LHCN-M2 (cell line): Measurements from ENCODE around the gene KCNC4. TPM values are rescaled to one million over a fixed set of nuclear protein-coding genes. Genes with fewer than 3 reads are reported as not detected.

ENCODE experiments used
- DNase-seq: peaks from one replicate; pipeline ENCODE4 v3.0.0-alpha.2; 2012; ENCODE audit warnings: low read depth
- polyA plus RNA-seq: library from polyadenylated mRNA; unstranded; fragments of >200 nt; gene quantifications from one replicate; pipeline ENCODE4 v1.2.1, GENCODE V29; 2012; ENCODE audit warnings: missing spikeins
- total RNA-seq: library from RNA; depleted of rRNA; stranded (reverse); fragments of >200 nt; gene quantifications from 2 replicates; pipeline ENCODE4 v1.2.3, GENCODE V29; 2014; rRNA removed

The KCNC4 gene
- total RNA-seq = 0.46 and 0.51 TPM in 2 replicates
- 0.36 TPM for polyA plus RNA-seq

DNA sequence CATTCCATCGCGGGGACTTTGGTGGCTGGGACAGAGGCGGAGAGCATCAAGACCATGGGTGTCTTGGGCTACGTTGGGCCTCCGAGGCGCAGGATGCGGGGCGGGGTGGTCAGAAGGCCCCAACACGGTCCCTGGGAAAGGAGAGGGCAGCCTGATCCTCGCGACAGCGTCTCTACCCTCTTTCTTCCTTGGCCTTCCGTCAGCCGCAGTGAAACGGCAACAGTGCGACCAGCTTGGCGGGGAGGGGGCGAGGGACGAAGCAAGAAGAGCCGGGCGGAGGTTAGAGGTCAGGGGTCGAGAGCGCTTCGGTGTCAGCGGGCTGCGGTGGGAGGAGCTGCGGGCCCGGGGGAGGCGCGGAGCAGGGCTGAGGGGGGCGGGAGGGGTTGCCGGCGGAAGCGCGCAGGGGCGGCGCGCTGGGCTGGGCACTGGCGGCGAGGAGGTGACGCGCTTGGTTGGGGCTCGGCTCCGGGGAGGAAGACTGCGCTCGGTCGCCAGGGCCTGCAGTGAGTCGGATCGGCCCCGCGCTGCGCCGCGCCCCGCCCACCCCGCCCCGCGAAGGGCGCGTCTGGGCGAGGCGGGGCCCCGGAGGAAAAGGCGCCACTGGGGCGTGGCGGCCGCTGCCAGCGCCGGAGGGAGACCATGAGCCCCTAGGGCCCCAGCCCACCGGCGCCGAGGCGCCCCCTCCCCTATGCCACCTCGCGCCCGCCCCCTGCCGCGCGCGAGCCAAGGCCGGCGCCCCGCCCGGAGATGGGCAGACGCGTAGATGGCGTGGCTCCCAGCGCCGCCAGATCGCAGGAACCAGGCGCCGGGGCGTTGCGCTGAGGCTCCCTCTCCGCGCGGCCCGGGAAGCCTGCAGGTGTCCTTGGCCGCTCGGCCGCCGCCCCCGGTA, at the start of gene KCNC4:
Gene KCNC4, plus strand, starts transcription at position 600 of the 889 bp plus-strand sequence. CDS start 1,186 bp downstream, outside the sequence.
- peak; percentile 21 for DNase-seq

DNA sequence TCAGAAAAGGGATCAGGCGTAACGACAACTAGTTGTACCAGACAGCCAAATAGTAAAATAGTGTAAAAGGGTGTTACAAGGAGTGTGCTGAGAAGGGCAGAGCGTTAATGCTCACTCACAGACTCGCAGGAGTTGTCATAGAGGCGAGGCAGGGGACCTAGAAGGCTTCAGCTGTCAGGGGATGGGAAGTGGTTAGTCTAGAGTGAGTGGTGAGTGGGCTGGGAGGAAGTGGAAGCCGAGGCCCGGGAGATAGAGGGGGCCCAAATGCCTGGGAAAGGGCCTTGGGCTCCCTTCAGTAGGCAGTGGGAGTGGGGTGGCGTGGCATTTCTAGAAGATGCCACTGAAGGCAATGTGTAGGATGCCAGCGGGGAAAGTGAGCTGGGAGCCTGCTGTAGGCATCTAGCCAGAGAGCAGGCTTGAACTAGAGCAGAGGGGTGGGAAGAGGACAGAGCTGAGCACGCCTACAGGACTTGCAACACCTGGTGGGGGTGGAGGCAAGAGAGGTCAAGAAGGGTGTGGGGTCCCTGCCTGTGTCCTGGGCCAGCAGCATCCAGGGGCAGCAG, 49.5 kb upstream of the KCNC4 start:
- no peak for DNase-seq

DNA sequence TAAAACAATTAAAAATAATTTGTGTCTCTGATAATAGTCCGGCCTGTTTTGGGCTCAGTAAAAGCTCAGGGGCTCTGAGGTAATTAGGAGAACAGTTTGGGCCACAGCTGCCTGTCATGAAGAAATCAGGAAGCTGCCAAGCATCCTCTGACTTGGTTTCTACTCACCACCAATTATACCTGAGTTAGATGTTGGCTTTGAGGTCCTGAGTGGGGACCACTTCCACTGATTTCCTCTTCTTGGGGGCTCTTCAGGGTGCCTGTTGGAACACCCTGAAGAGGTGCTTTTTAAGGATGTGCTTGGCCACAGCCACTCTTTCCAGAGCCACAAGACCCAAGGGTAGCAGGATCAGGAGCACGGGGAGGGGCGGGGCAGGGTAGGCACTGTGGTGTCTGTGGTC, 48.9 kb upstream of the KCNC4 start:
- no peak for DNase-seq

DNA sequence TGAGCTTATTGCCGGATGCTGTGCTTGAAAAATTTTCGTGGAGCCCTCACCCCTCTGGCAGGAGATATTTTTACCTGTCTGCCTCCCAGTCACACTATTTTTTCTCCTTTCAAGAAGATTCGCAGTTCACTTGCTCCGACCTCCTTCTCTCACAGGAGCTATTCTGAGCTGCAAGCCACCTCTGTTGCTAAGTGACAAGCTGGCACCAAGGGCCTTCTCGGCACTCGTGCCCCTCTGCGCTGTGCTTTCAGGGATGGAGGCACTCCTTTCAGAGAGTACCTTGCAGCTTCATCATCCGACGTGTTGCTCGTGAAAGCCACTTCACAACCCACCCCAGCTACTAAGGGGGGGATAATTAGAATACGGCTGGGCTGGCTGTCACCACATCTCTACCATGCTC, 48.3 kb upstream of the KCNC4 start:
- DNase-seq = no peak

DNA sequence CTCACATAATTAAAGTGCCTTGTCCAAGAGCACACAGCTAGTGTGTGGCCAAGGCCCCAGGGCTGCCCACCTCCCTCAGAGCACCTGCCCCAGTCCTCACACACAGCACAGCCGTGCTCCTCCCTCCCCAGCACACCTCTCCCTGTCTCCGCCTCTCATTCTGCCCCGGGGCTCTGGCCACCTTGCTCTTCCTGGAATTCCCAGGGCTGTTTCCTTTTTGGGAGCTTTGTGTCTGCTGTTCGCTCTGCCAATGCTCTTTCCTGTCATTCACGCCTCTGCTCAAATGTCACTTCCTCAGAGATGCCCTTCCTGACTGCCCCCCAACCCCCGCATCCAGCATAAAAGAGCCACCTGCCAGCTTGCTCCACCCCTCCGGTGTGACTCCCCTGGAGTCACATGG, 46.5 kb upstream of the KCNC4 start:
- DNase-seq = no peak

DNA sequence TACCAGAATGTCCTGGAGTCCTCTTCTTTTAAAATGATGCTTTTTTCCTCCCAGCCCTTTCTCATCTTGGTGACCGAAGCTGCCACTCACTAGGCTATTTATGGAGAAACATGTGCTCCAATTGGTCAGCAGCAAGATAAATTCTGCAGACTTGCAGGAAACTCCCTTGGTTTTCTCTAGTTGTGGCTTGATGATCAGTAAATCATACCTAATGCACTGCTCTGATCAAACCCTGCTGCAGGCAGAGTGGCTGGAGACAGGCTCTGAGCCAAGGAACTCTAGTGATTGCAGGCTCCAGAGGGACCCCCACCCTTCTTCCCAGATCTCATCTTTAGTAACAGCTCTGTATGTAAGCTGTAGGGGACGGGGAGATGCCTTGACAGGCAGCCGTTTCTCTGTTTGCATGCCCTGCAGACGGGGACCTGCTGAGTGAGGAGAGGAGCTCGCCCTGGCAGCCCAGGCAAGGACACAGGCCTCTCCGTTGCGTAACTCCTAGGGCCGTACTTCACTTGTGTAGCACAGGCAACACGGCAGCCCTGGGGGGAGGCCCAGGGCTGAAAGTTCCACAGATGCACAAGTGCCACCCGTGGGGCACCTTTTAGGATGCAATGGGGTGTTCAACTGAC, 45.3 kb upstream of the KCNC4 start:
- DNase-seq = no peak

DNA sequence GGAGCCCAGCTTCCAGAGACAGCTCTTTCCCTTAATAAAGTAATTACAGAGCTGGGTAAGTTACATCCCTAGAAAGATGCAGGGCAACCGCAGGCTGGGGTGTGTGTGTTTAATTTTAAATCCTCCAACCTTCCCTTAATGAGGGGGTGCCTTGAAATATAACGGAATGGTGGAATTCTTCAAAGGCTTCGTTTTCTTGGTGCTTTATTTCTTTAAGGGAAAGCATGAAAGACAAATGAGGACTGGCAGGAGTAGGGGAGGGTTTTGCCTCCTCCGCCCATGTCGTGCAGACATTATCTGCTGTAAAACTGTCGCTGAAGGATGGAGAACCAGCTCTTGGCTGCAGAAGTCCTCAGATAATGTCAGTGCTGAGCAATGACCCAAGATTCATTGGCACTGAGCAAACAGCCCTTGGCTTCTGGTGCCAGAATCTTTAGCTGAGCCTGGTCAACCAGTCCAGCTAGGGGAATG, 44.3 kb upstream of the KCNC4 start:
- no peak for DNase-seq

DNA sequence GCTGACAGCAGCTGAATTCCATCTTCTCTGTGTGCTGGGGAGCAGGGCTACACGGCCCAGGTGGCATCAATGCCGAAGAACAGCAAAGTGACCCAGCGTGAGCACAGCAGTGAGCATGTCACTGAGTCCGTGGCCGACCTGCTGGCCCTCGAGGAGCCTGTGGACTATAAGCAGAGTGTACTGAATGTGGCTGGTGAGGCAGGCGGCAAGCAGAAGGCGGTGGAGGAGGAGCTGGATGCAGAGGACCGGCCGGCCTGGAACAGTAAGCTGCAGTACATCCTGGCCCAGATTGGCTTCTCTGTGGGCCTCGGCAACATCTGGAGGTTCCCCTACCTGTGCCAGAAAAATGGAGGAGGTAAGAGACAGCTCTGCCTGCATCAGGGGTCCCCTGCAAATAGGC, 43.3 kb upstream of the KCNC4 start:
- no peak for DNase-seq

DNA sequence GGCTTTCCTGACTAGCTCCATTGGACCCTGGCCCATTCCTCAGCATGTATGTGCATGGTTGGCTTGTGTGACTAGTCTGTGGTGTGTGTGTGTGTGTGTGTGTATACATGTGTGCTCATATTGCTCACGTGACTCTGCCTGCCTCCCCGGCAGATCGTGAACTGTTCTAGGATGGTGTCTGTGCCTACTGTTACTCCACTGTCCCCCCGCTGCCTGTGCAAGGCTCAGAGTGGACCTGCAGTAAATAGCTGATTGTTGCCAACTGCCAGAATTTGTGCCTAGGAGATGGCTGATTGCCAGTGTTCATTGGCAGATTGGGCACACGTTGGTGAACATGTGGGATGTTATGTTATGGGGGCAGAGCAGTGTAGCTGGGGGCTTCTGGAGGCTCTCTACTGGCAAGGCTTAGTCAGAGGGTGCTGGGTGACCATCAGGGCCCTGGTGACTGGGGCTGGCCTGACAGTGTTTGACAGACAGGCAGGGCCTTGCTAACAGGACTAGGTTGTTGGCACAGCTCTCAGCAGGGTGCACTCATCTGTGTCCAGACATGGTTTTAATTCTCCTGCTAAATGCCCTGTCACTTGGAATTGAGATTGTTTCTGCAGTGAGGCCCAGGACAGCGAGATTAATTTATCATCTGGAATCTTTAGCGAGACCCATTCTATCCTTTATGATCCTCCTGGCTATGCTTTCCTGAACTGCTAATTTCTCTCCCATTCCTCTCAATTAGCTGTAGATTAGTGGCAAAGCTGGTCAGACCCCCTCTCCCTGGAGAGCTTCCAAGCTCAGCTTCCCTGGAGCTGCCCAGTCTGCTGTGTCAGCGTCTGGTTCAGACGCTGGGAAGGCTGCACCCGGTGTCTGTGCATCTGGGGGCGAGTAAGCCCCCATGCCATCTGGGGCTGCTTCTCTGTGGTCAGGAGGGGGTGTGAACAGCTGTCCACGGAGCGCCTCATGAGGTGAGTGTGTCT, 39.1 kb upstream of the KCNC4 start:
- peak; percentile 14 for DNase-seq

DNA sequence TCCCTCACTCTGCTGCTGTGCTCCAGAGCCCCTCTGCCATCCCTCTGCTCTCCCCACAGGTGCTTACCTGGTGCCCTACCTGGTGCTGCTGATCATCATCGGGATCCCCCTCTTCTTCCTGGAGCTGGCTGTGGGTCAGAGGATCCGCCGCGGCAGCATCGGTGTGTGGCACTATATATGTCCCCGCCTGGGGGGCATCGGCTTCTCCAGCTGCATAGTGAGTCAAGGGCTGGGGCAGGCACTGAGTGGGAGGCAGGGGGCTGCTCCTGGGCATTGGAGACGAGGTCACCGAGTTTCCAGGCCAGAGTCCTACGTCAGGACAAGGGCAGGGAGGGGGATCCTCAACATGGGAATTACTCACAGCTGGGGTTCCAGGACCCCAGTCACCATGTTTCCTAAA, 38.1 kb upstream of the KCNC4 start:
- no peak for DNase-seq

DNA sequence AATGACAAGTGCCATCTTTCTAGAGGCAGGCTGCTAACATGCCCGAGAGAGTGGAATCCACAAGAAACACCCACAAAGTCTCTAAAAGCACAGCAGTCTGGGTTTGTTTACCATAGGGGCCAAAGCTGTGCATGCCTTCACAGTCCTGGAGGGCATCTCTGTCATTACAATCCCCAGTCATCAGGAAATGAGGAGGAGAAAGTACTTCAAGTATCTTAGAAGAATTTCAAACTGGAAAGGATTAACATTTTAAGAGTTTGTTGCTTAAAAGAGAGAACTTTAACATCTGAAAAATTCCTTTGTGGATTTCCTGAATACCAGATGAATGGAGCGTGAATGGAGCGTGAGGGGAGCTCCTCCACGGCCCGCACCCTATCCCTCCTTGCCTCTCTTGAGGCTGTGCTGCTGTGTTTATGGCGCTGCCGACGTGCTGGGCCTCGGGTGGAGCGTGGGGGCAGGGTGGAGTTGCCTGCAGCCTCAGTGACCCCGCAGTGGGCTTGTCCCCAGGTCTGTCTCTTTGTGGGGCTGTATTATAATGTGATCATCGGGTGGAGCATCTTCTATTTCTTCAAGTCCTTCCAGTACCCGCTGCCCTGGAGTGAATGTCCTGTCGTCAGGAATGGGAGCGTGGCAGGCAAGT, 36.5 kb upstream of the KCNC4 start:
- no peak for DNase-seq

DNA sequence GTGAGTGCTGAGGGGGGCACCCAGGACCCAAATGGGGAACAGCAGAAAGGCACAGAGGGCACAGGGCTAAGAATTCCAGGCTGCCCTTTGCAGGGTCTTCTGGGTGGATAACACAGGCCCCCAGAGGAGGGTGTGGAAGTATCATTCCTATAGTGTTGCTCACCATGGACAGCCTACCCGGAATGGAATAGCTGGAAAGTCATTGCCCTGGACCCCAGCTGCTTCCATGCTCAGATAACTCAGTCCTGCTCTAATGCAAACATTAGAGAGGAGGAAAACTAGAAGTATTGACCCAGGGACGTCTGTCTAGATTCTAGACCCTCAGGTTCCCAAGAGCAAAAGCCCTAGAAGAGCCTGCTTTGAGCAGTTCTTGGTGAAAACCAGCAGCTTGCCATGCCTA, 35.2 kb upstream of the KCNC4 start:
- DNase-seq = no peak

DNA sequence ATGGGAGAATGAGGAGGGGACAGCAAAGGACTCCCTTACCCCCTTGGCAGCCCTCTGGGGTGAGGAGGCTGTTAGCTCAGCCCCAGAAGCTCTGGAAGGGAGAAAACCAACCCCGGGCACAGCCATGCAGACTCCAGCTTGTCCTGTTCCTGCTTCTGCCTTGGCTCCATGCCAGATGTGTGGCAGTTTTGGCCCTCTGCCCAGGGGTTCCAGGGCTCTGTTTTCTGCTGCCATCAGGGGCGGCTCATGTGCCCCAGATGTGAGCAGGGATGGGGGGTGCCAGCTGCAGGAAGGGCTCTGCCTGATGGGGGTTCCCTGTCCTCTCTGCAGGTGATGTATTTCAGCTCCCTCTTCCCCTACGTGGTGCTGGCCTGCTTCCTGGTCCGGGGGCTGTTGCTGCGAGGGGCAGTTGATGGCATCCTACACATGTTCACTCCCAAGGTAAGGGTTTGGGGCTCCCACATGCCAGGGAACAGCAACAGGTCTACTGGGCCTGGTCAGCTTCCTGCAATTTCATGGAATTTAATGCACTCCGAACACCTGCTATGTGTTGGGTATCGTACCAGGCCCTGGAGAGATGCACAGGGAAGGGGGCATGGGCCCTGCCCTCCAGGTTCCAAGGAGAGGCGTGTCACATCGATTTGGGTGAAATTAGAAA, 33.7 kb upstream of the KCNC4 start:
- peak; percentile 7 for DNase-seq

DNA sequence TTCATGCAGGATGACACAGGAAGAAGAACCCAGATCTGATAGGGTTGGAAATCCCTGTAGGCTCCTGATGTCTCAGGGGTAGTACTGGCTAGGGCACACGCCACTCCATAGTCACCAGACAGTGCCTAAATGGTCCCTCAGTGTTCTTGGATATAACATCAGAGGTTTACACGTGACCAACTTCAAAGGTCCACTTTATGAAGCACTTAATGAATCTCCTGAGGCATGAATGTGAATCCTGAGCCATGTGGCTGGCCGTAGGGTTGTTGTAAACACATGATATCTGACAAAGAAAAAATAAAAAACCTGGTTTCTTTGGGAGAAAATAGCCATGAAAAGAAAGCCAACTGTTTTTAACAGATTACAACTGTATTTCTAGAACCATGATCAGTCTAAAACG, 32.3 kb upstream of the KCNC4 start:
- no peak for DNase-seq

DNA sequence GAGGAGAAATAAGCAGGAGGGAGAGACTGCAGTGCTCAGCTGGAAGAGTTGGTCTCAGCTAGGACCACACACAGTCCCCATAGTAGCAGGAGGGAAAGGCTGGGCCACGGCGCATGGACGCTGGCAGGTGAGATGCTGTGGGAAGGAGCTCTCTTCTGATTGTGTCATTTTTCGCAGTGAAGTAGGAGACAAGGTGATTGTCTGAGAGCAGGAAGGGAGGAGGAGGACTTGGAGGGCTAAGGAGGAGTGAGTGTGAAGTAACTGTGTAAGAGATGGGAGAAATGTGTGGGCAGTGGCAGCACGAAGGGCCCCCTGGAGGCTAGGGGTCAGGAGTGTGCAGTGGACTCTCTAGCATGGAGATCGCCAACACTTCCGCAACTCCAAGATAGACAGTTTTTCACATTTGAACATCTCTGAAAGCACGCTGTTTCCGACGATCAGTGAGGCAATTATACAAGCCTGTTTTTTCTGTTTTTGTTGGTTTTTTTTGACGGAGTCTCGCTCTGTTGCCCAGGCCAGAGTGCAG, 26.4 kb upstream of the KCNC4 start:
- DNase-seq = no peak

DNA sequence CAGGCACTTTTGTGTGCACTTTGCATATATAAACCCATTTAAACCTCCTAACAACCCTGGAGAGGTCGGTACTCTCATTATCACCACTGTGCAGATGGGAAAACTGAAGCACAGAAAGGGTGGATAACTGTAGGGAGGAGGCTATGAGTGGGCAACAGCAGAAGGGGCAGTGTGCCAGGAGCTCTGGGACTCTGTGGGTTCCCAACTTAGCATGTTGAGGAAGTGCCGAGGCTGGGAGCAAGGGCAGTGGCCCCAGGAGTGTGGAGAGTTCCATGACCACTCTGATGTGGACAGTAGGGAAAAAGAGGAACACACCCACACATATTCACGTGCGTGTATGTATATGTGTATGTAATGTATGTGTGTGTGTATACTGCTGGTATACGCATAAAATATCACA, 25.7 kb upstream of the KCNC4 start:
- no peak for DNase-seq

DNA sequence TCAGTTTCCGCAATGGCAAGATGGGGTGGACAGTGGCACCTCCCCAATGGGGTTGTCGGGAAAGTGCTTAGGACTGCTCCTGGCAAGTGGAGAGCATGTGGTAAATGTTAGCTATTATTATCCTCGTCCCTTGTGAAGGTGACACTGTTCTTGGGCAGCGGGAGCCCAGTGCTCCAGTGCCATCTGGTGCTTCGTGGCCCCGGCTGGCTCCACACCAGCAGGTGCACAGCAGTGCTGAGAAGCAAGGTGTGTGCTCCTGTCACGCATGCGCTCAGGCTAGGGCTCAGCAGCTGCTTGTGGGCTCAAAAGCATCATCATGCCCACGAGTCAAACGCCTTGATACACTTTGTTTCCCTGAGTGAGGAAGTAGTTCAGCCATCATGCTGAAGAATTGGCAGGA, 24.9 kb upstream of the KCNC4 start:
- no peak for DNase-seq

DNA sequence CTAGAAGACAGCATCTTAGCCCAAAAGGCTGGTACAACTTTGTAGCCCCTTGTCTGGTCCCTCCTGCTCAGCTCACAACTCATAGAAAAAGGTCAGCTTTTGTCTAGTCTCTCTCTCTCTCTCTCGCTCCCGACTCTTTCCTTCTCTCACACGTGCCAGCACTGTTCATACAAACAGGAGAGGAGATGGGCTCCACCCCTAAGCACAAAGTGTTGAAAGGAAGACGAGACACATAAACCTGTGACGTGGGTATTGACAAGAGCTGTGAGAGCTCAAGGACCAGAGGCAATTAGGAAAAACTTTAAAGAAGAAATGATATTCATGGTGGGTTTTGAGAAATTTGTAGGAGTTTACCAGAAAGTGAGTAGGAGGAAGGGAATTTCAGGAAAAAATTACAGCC, 23.6 kb upstream of the KCNC4 start:
- DNase-seq = no peak

DNA sequence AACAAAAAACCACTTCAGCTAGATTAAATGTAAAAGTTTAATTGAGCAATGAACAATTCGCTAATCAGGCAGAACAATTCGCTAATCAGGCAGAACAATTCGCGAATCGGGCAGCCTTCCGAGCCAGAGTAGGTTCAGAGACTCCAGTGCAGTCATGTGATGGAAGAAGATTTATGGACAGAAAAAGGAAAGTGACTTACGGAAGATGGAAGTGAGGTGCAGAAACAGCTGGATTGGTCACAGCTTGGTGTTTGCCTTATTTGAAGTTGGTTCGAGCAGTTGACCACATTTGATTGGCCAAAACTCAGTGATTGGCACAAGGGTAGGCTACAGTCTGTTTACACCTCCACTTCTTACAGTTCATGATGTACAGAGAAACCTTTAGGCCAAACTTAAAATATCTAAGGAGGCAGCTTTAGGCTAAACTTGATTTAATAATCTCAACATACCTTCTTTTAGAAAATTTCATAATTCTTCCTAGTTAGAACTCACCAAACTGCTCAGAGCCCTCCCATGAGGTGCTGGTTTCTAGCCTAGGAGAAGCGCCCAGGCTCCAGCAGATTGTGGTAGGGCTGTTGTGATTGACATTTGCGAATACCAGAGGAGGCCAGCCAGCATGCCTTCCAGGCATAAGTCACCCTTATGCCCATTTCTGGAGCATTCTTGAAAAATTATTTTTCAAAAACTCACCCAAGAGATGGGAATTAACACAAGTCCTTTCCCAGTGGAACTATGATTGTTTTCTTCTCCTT, 22.8 kb upstream of the KCNC4 start:
- peak; percentile 41 for DNase-seq
